ENCODE measurements around the gene HSPB6. TPM values are rescaled to one million over a fixed set of nuclear protein-coding genes. Genes with fewer than 3 reads are reported as not detected.
A peak's percentile ranks its signal among the peaks of the same experiment; 100 is the strongest.

Gene HSPB6
- total and polyA plus RNA-seq, 9 donors, result 44.9 to 434 (median 232) TPM

- no peaks in the 10 kb centered on the region for H3K9me3 ChIP-seq
- TF ChIP-seq EP300 (IDR thresholded peaks at IDR 0.05) (no peak), CTCF (IDR thresholded peaks at IDR 0.05) (no peak), POLR2A (IDR thresholded peaks at IDR 0.05) (peak; percentile 2)
- 0 to 1% (median 1%) methylated on average over 35 to 40 of the region's 40 CpGs for WGBS, 3 donors
- peak within 1 kb of the TSS; percentile 94 for H3K4me3 ChIP-seq
- H3K36me3 ChIP-seq, result no peaks in the 10 kb centered on the region
- peaks cover 12% of the 10 kb centered on the region for H3K4me1 ChIP-seq (ENCODE audit: insufficient read depth)
- peak within 1 kb of the TSS; percentile 95 to 100 for H3K27ac ChIP-seq
- intact Hi-C loops (cut with DNase I), result no loop called here
- H3K27me3 ChIP-seq, result no peaks in the 10 kb centered on the region
- DNase-seq, result peak; percentile 96 to 98 (median 97)
Observed at GRCh38 chr19:35745328-35746086, 11.3 kb downstream of the HSPB6 start, which contains the start of the genes PSENEN and U2AF1L4. PSENEN (plus strand) TSS chr19:35745651; CDS start chr19:35745931, 280 bp downstream. U2AF1L4 (minus strand) TSS chr19:35745418; CDS start chr19:35745391, 27 bp downstream.

- H3K27ac ChIP-seq, result peak overlapping the region; percentile 95 to 100
- no peaks in the 10 kb centered on the region for H3K27me3 ChIP-seq
- peaks cover 15% of the 10 kb centered on the region for H3K4me1 ChIP-seq (ENCODE audit: insufficient read depth)
- H3K9me3 ChIP-seq, result no peaks in the 10 kb centered on the region
- no peaks in the 10 kb centered on the region for H3K36me3 ChIP-seq
- intact Hi-C loops (cut with DNase I), result no loop called here
- H3K4me3 ChIP-seq, result peak overlapping the region; percentile 94
- TF ChIP-seq POLR2A (IDR thresholded peaks at IDR 0.05) (peak; percentile 49), CTCF (IDR thresholded peaks at IDR 0.05) (peak in 2 of 3 donors; percentile 48 to 49), EP300 (IDR thresholded peaks at IDR 0.05) (no peak)
- peak; percentile 93 to 97 (median 94) for DNase-seq
- WGBS, 3 donors, result 7% methylated on average over 41 of the region's 41 CpGs
Observed at GRCh38 chr19:35744430-35745327, 12.2 kb downstream of the HSPB6 start.

GRCh38 chr19:35743640-35744429 is 13.0 kb downstream of the HSPB6 start:
- DNase-seq, result peak in 1 of 5 donors; percentile 40
- H3K9me3 ChIP-seq, result no peaks in the 10 kb centered on the region
- WGBS, 3 donors, result 83% methylated on average over 19 of the region's 19 CpGs
- no peaks in the 10 kb centered on the region for H3K36me3 ChIP-seq
- H3K27me3 ChIP-seq, result no peaks in the 10 kb centered on the region
- H3K27ac ChIP-seq, result no peak overlapping the region
- no peak overlapping the region for H3K4me3 ChIP-seq
- intact Hi-C loops (cut with DNase I), result no loop called here
- no peak for TF ChIP-seq POLR2A (IDR thresholded peaks at IDR 0.05)
- no peak for TF ChIP-seq CTCF (IDR thresholded peaks at IDR 0.05)
- H3K4me1 ChIP-seq (ENCODE audit: insufficient read depth), result peaks cover 15% of the 10 kb centered on the region

Data from ovary (tissue), 9 donors.